LNCAP (cell line): ENCODE results near the gene ADK.

Experiments
- TF ChIP-seq, protein P1 (sequence below): fragments of 450-650 bp; IDR thresholded peaks from 2 replicates; pipeline ENCODE4 v1.5.1; 2017; ENCODE audit warnings: mild to moderate bottlenecking

Gene ADK

DNA sequence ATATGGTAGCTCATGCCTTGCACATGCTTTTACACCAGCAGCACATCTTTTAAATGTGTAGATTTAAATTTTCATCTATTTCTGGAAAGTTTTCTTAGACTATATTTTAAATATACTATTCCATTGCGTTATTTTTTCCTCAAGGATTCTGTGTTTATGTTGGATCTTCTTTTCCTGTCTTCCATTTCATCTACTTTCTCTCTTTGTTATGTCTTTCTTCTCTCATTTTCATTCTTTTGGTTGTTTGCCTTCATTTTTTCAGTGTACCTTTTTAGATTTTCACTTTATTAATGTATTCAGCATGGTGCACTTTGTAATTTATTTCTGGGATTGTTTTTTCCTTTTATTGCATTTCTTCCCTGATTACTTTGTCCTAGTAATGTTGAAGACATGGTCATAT is 329.8 kb downstream of the ADK start:
- TF ChIP-seq, protein P1, sequence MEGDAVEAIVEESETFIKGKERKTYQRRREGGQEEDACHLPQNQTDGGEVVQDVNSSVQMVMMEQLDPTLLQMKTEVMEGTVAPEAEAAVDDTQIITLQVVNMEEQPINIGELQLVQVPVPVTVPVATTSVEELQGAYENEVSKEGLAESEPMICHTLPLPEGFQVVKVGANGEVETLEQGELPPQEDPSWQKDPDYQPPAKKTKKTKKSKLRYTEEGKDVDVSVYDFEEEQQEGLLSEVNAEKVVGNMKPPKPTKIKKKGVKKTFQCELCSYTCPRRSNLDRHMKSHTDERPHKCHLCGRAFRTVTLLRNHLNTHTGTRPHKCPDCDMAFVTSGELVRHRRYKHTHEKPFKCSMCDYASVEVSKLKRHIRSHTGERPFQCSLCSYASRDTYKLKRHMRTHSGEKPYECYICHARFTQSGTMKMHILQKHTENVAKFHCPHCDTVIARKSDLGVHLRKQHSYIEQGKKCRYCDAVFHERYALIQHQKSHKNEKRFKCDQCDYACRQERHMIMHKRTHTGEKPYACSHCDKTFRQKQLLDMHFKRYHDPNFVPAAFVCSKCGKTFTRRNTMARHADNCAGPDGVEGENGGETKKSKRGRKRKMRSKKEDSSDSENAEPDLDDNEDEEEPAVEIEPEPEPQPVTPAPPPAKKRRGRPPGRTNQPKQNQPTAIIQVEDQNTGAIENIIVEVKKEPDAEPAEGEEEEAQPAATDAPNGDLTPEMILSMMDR = no peak

DNA sequence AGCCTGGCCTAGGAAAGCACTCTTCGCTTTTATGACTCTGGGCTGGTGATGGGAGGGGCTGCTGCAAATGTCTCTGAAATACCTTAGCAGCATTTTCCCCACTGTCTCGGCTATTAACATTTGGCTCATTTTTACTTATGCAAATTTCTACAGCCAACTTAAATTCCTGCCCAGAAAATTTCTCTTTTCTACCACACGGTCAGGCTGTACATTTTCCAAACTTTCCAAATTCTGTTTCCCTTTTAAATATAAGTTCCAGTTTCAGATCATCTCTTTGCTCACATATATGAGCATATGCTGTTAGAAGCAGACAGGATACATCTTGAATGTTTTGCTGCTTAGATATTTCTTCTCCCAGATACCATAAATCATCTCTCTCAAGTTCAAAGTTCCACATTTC is 332.3 kb downstream of the ADK start:
- TF ChIP-seq, protein P1 = no peak

DNA sequence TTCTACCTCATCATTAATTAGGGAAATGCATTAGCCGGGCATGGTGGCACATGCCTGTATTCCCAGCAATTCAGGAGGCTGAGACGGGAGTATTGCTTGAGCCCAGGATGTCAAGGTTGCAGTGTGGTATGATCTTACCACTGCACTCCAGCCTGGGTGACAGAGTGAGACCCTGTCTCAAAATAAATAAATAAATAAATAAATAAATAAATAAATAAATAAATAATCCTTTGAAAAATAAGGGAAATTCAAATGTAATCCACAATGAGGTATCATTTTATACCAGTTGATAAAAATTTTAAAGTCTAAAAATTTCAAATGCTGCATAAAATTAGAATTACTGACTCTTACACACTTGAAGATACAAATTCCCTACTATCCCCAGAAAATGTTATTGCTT is 334.3 kb downstream of the ADK start:
- TF ChIP-seq, protein P1 = no peak

DNA sequence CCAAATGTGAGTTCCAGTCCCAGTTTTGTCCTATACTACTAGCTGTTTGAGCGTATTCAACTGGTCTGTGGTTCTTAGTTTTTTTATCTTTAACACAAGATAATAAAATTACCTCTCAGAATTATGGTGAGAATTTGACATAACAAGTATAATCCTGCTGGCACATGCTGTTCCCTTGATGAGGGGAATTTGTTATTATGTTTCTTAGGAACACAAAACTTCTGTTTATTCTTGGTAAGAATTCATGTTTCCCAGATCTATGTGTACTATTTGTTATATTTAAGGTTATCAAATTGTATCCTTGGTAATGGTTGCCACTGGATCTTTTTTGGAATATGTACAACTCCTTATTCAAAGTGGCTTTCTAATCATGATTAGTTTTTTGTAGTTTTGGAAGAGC is 335.6 kb downstream of the ADK start:
- TF ChIP-seq, protein P1 = no peak

DNA sequence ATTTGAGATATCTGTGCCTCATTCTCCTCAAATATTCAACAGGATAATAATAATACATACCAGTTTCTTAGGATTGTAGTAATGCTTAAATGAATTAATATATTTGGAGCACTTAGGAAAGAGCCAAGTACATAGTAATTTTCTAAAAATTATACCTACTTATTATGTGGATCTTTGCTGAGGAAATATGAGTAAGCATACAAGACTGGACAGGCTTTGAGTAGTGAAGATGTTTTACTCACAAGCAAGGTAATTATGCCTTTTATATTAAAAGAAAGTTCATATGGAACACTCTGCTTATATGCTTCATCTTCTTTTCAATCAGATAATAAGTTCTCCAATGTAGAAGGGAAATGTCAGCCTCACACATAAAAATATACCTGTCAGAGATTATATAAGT is 337.9 kb downstream of the ADK start:
- TF ChIP-seq, protein P1 = no peak

DNA sequence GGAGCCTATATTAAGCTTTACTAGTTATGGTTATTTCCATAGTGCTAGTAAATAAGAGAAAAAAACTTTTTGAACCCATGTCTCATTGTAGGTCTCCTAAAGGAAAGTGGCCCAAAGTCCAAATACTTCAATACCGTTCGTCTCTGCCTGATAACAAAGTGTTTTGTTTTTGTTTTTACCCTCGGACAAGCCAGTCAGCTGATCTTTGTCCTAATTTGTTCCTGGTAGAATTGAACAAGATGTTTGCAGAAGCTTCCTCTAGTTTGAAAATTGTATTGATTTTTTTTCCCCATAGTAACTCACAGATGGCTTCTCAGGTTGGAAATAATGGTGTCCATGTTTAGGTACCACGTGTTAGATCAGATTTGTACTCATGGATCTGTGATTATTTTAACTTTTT is 339.5 kb downstream of the ADK start:
- TF ChIP-seq, protein P1 = no peak

DNA sequence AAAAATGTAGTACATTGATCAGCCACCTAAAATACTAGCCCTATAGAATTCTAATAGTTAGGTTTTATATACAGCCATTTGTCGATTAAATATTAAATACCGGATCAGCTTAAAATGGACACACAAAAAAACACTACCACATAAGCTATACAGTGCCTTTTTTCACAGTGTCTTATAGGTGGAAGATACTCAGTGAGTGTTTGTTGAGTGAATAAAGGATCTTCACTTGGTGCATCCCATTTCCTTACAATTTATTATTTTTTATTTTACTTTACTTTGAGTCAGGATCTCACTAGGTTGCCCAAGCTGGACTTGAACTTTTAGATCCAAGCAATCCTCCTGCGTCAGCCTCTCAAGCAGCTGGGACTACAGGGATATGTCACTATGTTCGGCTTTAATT is 340.0 kb downstream of the ADK start:
- TF ChIP-seq, protein P1 = no peak

DNA sequence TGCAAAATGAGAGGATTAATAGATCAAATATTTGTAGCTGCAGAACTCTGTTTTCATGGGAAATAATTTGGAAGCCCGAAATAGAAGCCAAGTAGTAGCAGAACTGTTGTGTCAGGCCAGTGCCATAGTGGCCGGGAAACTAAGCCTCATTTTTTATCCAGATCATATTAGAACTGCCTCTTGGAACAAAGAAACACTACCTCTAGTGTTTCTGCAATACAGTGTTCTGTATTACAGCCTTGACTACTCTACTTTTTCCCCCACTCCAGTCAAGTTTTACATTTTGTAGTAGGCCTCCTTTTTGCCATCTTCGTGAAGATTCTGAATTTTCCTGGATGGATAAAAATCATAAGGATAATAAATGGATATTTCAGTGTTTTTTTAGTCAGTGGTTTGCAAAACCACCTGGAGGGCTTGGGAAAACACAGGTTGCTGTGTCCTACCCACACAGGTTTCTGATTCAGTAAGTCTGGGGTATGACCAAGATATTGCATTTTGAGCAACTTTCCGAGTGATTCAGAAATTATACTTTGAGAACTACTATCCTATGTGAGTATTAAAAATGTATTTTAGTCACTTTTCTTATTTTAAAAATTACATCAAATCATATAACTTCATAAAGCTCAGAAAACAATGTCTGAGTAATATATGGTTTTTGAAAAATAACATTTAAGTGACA is 349.1 kb downstream of the ADK start:
- TF ChIP-seq, protein P1 = no peak
